DLD1 (cell line): ENCODE measurements around the gene SASH3.

Source experiments
- in situ Hi-C: cut with HindIII; loops from 2 replicates; pipeline ENCODE4 v1.10.0; 2017; ENCODE audit warnings: low sequenced_read_pairs

Gene SASH3

GRCh38 chrX:129804806-129805205 is 25.1 kb downstream of the SASH3 start:
- in situ Hi-C loops: no loop called here

GRCh38 chrX:129808158-129808828 is 28.5 kb downstream of the SASH3 start:
- in situ Hi-C loops: no loop called here

- in situ Hi-C loops: no loop called here
These were observed 29.4 kb downstream of the SASH3 start for GRCh38 chrX:129808829-129809796.

GRCh38 chrX:129813662-129814368 is 34.1 kb downstream of the SASH3 start:
- in situ Hi-C loops: no loop called here

- in situ Hi-C loops: no loop called here
These were observed 38.4 kb downstream of the SASH3 start for GRCh38 chrX:129818123-129818522.

- in situ Hi-C loops: no loop called here
These were observed 43.4 kb downstream of the SASH3 start for GRCh38 chrX:129823115-129823514.

DNA sequence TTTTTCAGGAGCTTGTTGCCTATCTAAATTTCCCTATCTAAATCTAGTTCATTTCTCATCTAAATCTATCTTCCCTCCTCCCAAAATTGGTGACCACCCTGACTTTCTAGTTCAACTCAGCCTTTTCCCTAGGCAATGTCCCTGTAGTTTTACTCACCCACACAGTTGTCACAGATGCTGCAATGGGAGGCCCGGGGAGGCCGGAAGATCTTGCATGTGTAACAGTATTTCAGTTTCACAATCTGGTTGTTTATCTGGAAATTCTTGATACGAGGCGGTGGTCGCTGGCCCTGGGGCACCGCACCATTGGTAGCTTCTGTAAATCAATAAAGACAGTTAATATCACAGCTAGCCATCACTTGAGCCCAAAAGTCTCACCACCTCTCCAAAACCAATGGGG is 43.8 kb downstream of the SASH3 start:
- in situ Hi-C loops: no loop called here

DNA sequence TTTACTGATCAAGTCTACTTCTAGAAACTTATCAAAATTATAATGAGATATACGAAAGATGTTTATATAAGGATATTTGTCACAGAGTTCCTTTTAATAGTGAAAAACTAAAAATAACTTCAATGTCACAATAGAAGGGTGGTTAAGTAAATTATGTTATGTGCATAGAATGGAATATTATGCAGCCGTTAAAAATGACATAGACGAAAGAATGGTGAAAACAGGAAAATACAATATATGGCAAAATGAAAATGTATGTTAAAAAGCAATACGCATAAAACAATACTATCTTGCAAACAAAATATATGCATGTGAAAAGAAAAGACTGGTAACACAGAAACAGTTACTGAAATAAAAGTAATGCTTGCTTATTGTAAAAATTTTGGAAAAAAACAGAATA is 44.9 kb downstream of the SASH3 start:
- in situ Hi-C loops: no loop called here

DNA sequence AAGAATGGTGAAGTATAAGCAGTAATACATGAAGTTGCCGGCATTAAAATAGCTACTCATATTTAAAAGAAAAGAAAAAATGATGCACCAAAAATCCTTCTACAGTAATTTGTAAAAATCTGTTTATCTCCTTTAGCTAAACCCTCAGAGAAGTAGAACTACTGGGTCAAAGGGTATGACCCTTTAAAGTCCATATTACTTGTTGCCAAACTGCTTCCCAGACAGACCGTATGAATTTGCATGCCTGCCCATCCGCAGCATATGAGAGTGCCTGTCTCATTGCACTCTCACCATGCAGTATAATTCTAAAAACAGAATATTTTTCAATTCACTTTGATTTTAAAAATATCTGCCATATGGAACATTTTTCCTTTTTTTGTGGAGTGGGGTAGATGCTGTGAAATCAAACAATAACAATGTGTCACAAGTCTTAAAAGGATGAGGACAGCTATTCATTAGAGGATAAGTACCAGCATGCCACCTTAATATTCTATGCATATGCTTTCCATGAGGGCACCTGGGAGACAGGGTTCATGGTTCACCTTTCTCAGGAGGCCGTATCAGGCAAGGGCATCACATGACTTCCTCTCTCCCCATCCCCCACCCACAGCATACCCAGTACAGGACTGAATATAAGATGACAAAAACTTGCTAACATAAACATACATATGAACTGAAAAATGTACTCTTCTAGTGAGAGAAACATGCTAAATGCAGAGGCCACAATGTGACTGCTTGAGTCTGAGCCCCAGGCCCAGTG is 46.2 kb downstream of the SASH3 start:
- in situ Hi-C loops: no loop called here

DNA sequence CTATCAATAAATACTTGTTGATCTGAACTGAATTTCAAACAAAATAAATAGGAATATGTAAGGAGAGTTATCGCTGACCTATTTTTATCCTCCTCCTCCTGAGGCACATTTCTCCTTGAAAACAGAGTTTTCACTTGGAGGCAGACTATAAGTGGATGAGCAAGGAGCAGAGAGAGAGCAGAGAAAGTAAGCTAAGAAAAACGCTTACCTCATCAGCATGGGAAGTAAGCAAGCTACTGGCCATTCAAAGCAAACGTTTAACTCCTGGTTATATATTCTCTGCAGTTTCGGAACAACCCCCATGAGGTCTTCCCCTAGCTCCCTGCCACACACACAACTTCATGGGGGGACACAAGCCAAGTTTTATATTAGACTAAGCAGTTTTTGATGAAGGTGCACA is 50.7 kb downstream of the SASH3 start:
- in situ Hi-C loops: no loop called here

- in situ Hi-C loops: no loop called here
These were observed 51.5 kb downstream of the SASH3 start for GRCh38 chrX:129831091-129831885.

DNA sequence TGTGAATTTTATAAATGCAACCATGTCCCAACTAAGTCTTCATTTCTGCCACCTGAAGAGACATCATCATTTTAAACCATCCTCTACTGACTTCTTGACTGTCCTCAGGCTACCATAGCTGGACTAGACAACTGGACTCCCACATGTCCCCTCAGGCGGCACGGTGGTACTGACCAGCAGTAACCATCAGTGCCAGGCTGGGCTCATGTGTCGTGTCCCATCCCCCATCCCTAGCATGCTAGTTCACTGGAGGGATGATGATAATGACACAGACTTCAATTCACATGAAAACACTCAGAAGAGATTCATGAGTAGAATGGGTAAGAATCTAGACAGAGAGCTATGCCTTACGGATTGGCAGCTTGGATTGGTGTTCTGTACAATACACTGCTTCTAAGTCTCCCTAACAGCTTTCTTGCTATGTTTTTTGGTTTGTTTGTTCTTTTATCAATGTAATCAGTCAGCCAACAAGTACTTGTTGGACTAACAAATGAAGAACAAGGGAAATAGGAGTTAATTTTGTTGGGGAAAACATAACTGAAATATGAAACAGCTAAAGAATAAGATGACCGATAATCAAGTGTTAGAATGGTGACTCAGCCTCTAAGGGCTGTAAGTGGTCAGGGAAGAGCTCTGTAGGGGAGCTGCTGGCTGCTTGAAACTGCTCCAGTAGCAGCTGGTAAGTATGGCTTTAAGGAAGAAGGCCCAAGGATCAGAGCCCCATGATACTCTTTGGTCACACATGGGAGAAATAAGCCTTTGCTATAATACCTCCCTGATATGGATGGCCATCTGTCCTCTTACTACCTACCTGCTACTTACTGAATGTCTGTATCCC is 53.6 kb downstream of the SASH3 start:
- in situ Hi-C loops: no loop called here

GRCh38 chrX:129836827-129837226 is 57.1 kb downstream of the SASH3 start:
- in situ Hi-C loops: no loop called here

DNA sequence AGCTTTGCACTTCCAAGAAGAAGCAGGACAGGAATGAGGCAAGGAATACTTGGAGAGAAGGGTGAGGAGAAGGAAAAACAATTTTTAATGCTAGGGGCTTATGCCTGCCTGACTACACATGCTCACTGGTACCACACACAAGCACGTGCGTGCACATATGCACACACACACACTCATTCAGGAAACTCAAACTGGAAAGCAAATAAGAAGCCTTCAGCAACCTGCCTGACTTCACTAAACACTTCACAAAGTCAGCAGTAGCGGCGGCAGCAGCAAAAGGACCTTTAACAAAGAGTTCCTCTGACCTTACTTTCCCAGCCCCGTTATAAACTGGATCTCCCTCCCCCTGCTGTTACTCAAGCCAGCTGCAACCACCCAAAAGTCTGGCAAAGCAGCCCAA is 60.6 kb downstream of the SASH3 start:
- in situ Hi-C loops: no loop called here

DNA sequence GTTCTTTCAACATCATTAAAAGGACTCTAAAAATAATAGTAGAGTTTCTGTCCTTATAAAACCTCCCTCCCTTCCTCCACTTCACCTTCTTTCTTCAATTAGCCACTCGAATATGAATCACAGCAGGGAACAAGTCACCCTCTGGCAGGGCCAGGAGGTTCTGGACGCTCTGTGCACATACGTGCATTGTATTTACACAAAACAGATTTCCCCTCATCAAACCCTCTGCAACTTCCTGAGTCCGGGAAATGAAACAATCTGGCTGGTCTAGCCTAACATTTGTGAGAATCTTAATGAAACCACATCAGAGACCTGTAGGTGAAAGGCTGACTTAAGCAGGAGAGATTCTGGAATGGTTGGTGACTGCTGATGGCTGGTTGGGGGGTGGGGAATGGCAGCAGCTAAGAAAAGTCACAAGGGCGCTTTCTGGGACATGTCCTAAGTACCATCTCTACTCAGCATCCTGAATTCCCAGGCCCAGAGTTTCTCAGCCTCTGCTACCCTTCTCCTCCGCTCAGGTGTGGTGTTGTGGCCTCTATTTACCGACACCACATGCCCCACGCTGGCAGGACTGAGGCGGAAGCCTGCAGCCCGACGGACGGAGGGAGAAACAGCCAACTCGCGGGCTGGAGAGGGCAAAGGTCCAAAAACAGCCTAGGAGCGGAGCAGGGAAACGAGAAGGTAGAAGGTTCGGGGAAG is 62.9 kb downstream of the SASH3 start:
- in situ Hi-C loops: no loop called here

- in situ Hi-C loops: no loop called here
These were observed 63.4 kb downstream of the SASH3 start for GRCh38 chrX:129843209-129843458.

DNA sequence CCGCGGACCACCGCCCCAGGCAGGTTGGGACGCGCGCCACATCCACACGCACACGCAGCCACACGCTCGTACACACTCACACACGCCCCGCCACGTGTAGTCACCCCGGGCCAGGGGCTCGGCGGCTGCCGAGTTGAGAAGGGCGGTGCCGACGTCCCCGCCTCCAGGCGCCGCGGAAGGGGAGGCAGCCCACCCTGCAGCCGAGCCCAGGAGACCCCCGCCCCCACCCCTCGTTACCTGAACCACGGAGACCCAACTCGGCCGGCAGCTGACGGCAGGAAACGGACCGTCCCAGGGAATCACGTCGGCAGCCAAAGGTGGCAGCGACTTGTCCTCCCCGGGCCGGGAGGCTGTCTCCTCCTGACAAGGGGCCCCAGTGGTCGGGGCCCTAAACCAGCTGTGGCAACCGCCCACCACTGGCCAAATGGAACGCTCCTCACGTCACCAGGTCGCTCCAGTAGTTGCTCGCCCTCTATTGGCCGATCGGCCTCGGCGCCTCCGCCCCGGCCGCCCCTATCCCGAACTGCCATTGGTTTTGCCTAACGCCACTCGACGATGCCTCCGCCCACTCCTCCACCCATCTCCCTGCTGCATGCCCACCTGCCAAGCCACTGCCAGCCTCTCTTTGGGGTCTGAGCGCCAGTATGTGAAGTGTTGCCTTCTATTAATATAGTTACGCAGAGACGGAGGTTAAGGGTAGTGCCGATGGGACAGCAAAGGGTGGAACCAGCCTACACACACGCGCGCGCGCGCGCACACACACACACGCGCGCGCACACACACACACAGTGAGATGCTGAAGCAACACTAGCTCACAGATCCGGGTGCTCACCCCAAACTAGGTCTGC is 63.9 kb downstream of the SASH3 start, which contains the start of gene ZDHHC9:
Gene ZDHHC9, minus strand, starts transcription at position 428 of the 848 bp plus-strand sequence. CDS start 1,941 bp downstream, outside the sequence.
- in situ Hi-C loops: no loop called here
